OCI-LY1 (cell line): ENCODE measurements around the gene ZBED5.

ENCODE experiments used
- EZH2 ChIP-seq: fragments of 200-600 bp; sonication (generic), shearing (Covaris generic); IDR thresholded peaks from 2 replicates; pipeline ENCODE4 v1.8.0; 2017; ENCODE audit warnings: borderline replicate concordance, mixed run types, mild to moderate bottlenecking, antibody characterized with exemption, low read length, moderate library complexity, mixed read lengths
- TF ChIP-seq, protein P1 (sequence below): fragments of 200-600 bp; sonication (generic), shearing (Covaris generic); IDR thresholded peaks from 2 replicates; pipeline ENCODE4 v1.5.1; 2017; ENCODE audit warnings: mild to moderate bottlenecking, antibody characterized with exemption, low read length, moderate library complexity, mixed read lengths

GRCh38 chr11:10872097-10872496 is 14.2 kb upstream of the ZBED5 start:
- no peak for TF ChIP-seq EZH2
- TF ChIP-seq, protein P1, sequence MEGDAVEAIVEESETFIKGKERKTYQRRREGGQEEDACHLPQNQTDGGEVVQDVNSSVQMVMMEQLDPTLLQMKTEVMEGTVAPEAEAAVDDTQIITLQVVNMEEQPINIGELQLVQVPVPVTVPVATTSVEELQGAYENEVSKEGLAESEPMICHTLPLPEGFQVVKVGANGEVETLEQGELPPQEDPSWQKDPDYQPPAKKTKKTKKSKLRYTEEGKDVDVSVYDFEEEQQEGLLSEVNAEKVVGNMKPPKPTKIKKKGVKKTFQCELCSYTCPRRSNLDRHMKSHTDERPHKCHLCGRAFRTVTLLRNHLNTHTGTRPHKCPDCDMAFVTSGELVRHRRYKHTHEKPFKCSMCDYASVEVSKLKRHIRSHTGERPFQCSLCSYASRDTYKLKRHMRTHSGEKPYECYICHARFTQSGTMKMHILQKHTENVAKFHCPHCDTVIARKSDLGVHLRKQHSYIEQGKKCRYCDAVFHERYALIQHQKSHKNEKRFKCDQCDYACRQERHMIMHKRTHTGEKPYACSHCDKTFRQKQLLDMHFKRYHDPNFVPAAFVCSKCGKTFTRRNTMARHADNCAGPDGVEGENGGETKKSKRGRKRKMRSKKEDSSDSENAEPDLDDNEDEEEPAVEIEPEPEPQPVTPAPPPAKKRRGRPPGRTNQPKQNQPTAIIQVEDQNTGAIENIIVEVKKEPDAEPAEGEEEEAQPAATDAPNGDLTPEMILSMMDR: no peak
